Measurements from ENCODE around the gene GGT1. TPM values are rescaled to one million over a fixed set of nuclear protein-coding genes. Genes with fewer than 3 reads are reported as not detected.
"Not testable (repeated sequence)": the region's sequence is repeated elsewhere in the genome, so short reads cannot be mapped to it uniquely, and the experiment has no call there.

Gene GGT1
- polyA plus RNA-seq (5.8 to 20.1 TPM (median 6.2 TPM) in 3 replicates), polyA minus RNA-seq (4.1 to 16.7 TPM (median 13.9 TPM) in 3 replicates)
- polyA plus RNA-seq (2011; ENCODE audit: low read depth), result 2.7 TPM
- polyA plus RNA-seq (2011; cell fraction: cytosol; rRNA removed), result 4.3 and 9.2 TPM in 2 replicates
- polyA plus RNA-seq (2011; cell fraction: nucleus; rRNA removed), result 27.4 and 36.0 TPM in 2 replicates
- 4.9 and 8.6 TPM in 2 replicates for polyA plus RNA-seq (2012; ENCODE audit: low replicate concordance)
- 22.8 TPM for polyA minus RNA-seq (2011; cell fraction: cytosol; rRNA and poly(A)+ RNA removed)
- 26.6 and 28.9 TPM in 2 replicates for polyA minus RNA-seq (2011; cell fraction: nucleus; rRNA and poly(A)+ RNA removed)

DNA sequence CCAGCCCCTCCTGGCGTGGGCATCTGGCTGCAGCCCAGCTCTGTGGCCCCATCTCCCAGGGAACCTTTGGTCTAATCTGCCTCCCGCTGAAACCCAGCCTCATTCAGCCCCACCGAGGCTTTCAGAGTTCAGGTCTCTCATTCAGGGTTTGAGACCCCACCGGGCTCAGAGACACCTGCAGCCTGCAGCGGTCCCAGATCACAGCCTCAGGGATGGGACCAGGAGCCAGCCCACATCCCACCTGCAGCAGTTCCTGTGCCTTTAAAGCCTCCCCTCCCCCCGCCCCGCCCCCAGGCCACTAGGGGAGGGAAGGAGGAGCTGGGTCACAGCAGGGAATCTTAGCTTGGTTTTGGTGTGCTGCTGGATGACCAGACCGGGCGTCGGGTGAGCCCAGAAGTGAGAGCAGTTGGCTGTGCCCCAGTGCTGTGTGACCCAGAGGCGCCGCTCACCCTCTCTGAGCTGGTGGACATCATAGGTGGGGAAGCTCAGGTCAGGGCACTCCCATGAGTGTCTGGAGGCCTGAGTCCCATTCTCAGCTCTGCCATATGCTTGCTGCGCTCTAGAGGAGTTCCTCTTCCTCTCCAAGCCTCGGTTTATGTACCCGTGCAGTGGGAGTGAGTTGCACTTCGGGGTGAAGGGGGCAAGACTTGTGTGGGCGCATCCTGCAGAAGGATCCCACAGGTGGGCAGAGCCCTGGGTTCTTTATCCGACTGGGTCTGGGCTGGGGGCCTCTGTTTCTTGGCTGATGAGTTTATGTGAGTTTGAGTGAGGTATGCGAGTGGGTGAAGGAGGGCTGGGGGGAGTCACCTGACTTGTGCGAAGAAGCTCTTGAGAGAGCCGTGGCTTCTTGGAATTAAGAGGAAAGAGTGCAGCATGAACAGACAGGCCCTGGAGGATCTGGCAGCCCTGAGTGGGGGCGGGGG lies at the start of gene GGT1:
Gene GGT1, plus strand, starts transcription at position 347 of the 923 bp plus-strand sequence. CDS start 7,889 bp downstream, outside the sequence.
- dilution Hi-C loops (cut with MboI; ENCODE audit: extremely low pct_ligation_motif_present, low sequenced_read_pairs); H3K9me1 ChIP-seq (ENCODE audit: control insufficient read depth, extremely low read depth, insufficient read depth, low read length); H4K20me1 ChIP-seq (ENCODE audit: control insufficient read depth, extremely low read depth, insufficient read depth, low read length); H3K27ac ChIP-seq (ENCODE audit: control insufficient read depth, insufficient read depth, low read length); H3K79me2 ChIP-seq (ENCODE audit: control insufficient read depth, insufficient read depth, low read length); FAIRE-seq; H2AFZ ChIP-seq (ENCODE audit: control insufficient read depth, low read length); H3K36me3 ChIP-seq (ENCODE audit: control insufficient read depth in 2 of 2, extremely low read depth in 1 of 2, insufficient read depth in 2 of 2, low read length in 2 of 2); H3K9me3 ChIP-seq (ENCODE audit: control insufficient read depth, low read depth, low read length); H3K27me3 ChIP-seq (ENCODE audit: control insufficient read depth, extremely low read depth, insufficient read depth, low read length); DNase-seq (ENCODE audit: low read depth, low spot score); H3K9ac ChIP-seq (ENCODE audit: control insufficient read depth, extremely low read depth, insufficient read depth, low read length): not testable (repeated sequence)
- H3K4me1 ChIP-seq (ENCODE audit: control insufficient read depth, extremely low read depth, insufficient read depth, low read length), result peaks cover 22% of the 10 kb centered on the region
- H3K4me3 ChIP-seq (ENCODE audit: control insufficient read depth in 2 of 3, extremely low read depth in 1 of 3, insufficient read depth in 2 of 3, low read depth in 1 of 3, low read length in 3 of 3), result peak within 1 kb of the TSS in 1 of 3 experiments; percentile 34
- H3K4me2 ChIP-seq (ENCODE audit: control insufficient read depth, extremely low read depth, insufficient read depth, low read depth, low read length), result peak within 1 kb of the TSS; percentile 25

DNA sequence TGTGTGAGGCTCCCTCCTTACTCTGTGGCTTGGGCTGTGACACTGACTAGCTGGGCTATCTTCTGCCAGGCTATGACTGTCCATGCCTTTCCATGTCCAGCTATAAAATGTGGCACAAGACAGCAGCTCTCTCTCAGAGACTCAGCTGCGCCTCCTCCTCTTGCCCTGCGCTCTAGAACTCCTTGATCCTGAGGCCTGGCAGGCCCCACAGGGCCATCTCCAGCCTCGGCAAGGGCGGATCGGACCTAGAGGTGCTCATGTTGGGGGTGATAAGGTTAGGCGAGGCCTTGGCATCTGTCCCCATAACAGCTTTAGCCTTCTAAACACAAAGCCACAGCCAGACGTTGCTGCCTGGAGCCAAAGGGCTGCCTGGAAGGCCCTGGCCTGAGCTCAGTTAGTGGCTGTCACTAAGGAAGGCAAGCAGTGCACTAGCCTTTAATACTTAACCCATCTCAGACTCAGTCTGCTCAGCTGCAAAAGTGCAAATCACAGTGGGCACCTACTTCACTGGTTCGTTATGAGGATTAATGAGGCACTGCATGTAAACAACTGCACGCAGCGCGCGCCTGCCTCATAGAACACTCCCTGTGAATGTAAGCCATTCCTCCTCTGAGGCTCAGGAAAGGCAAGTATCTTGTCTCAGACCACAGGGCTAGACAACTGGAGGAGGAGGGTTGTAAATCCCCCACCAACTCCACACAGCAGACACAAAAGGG lies 49.2 kb upstream of the GGT1 start:
- peaks cover 5 to 25% of the 10 kb centered on the region in 2 experiments for H3K36me3 ChIP-seq (ENCODE audit: control insufficient read depth in 2 of 2, extremely low read depth in 1 of 2, insufficient read depth in 2 of 2, low read length in 2 of 2)
- dilution Hi-C loops (cut with MboI; ENCODE audit: extremely low pct_ligation_motif_present, low sequenced_read_pairs), result no loop called here
- H3K4me2 ChIP-seq (ENCODE audit: control insufficient read depth, extremely low read depth, insufficient read depth, low read depth, low read length), result peak overlapping the region; percentile 99
- H3K9me1 ChIP-seq (ENCODE audit: control insufficient read depth, extremely low read depth, insufficient read depth, low read length), result peaks cover 7% of the 10 kb centered on the region
- H3K27ac ChIP-seq (ENCODE audit: control insufficient read depth, insufficient read depth, low read length), result peak overlapping the region; percentile 66
- TF ChIP-seq, protein P1, sequence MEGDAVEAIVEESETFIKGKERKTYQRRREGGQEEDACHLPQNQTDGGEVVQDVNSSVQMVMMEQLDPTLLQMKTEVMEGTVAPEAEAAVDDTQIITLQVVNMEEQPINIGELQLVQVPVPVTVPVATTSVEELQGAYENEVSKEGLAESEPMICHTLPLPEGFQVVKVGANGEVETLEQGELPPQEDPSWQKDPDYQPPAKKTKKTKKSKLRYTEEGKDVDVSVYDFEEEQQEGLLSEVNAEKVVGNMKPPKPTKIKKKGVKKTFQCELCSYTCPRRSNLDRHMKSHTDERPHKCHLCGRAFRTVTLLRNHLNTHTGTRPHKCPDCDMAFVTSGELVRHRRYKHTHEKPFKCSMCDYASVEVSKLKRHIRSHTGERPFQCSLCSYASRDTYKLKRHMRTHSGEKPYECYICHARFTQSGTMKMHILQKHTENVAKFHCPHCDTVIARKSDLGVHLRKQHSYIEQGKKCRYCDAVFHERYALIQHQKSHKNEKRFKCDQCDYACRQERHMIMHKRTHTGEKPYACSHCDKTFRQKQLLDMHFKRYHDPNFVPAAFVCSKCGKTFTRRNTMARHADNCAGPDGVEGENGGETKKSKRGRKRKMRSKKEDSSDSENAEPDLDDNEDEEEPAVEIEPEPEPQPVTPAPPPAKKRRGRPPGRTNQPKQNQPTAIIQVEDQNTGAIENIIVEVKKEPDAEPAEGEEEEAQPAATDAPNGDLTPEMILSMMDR (optimal IDR thresholded peaks at IDR 0.05 in 1 of 3, IDR thresholded peaks at IDR 0.05 in 1 of 3, conservative IDR thresholded peaks at IDR 0.05 in 1 of 3; ENCODE audit: extremely low read depth in 1 of 3, insufficient read depth in 2 of 3, low read length in 3 of 3), result no peak
- no peak for TF ChIP-seq EZH2 (IDR thresholded peaks at IDR 0.05; ENCODE audit: low read length)
- peak overlapping the region; percentile 99 for H3K9ac ChIP-seq (ENCODE audit: control insufficient read depth, extremely low read depth, insufficient read depth, low read length)
- peaks cover 82% of the 10 kb centered on the region for H3K79me2 ChIP-seq (ENCODE audit: control insufficient read depth, insufficient read depth, low read length)
- FAIRE-seq (peak; percentile 9), DNase-seq (ENCODE audit: low read depth, low spot score) (no peak)
- peak overlapping the region; percentile 69 to 84 (median 80) for H3K4me3 ChIP-seq (ENCODE audit: control insufficient read depth in 2 of 3, extremely low read depth in 1 of 3, insufficient read depth in 2 of 3, low read depth in 1 of 3, low read length in 3 of 3)
- peaks cover 24% of the 10 kb centered on the region for H3K4me1 ChIP-seq (ENCODE audit: control insufficient read depth, extremely low read depth, insufficient read depth, low read length)
- H3K9me3 ChIP-seq (ENCODE audit: control insufficient read depth, low read depth, low read length), result no peaks in the 10 kb centered on the region
- peak overlapping the region; percentile 57 for H2AFZ ChIP-seq (ENCODE audit: control insufficient read depth, low read length)
- no peaks in the 10 kb centered on the region for H3K27me3 ChIP-seq (ENCODE audit: control insufficient read depth, extremely low read depth, insufficient read depth, low read length)
- H4K20me1 ChIP-seq (ENCODE audit: control insufficient read depth, extremely low read depth, insufficient read depth, low read length), result no peaks in the 10 kb centered on the region

Data from keratinocyte (primary cell).